Smooth muscle cell (in vitro differentiated cells): ENCODE measurements around the gene CWC27. TPM values are rescaled to one million over a fixed set of nuclear protein-coding genes. Genes with fewer than 3 reads are reported as not detected.

Source experiments
- DNase-seq: peaks from one replicate; lab custom pipeline; 2025; ENCODE audit not compliant: unreplicated experiment; lab: John Stamatoyannopoulos, UW
- H2AFZ ChIP-seq: fragments of 200-600 bp; sonication (generic); 2 replicates; pipeline ENCODE4 v1.6.0; 2016; ENCODE audit warnings: antibody characterized with exemption, low read depth, mild to moderate bottlenecking
- H3F3A ChIP-seq: fragments of 200-600 bp; sonication (generic); 2 replicates; pipeline ENCODE4 v1.6.0; 2017; ENCODE audit warnings: antibody characterized with exemption, low read depth
- H3K27ac ChIP-seq: fragments of 200-600 bp; sonication (generic); 2 replicates; pipeline ENCODE4 v1.5.1; 2016; ENCODE audit warnings: low read depth, mild to moderate bottlenecking
- H3K27me3 ChIP-seq: fragments of 200-600 bp; sonication (generic); 2 replicates; pipeline ENCODE4 v1.6.1; 2016; ENCODE audit warnings: low read depth, mild to moderate bottlenecking
- H3K36me3 ChIP-seq: fragments of 200-600 bp; sonication (generic); 2 replicates; pipeline ENCODE4 v1.5.1; 2016; ENCODE audit warnings: low read depth
- H3K4me1 ChIP-seq: fragments of 200-600 bp; sonication (generic); 2 replicates; pipeline ENCODE4 v1.5.1; 2016; ENCODE audit warnings: low read depth
- H3K4me2 ChIP-seq: fragments of 200-600 bp; sonication (generic); 2 replicates; pipeline ENCODE4 v1.6.0; 2016; ENCODE audit warnings: mild to moderate bottlenecking
- H3K4me3 ChIP-seq: fragments of 200-600 bp; sonication (generic); 2 replicates; pipeline ENCODE4 v1.5.1; 2016; ENCODE audit warnings: mild to moderate bottlenecking
- H3K79me2 ChIP-seq: fragments of 200-600 bp; sonication (generic); 2 replicates; pipeline ENCODE4 v1.6.0; 2016; ENCODE audit warnings: low read depth, mild to moderate bottlenecking
- H3K9ac ChIP-seq: fragments of 200-600 bp; sonication (generic); 2 replicates; pipeline ENCODE4 v1.6.0; 2016; ENCODE audit warnings: low read depth
- H3K9me3 ChIP-seq: fragments of 200-600 bp; sonication (generic); replicated peaks from 2 replicates; pipeline ENCODE4 v1.5.1; 2016; ENCODE audit warnings: low read depth
- H4K20me1 ChIP-seq: fragments of 200-600 bp; sonication (generic); 2 replicates; pipeline ENCODE4 v1.6.0; 2016; ENCODE audit warnings: low read depth
- CTCF ChIP-seq: fragments of 200-600 bp; sonication (generic); IDR thresholded peaks from 2 replicates; pipeline ENCODE4 v1.5.1; 2017; ENCODE audit warnings: borderline replicate concordance, mild to moderate bottlenecking, antibody characterized with exemption; ENCODE audit not compliant: insufficient read depth, poor library complexity, severe bottlenecking
- WGBS: methylation state at CpG from one replicate; pipeline ENCODE4 v1.1.7; 2016; ENCODE audit warnings: low lambda C conversion rate; 5-methylcytosine and 5-hydroxymethylcytosine counted together
- polyA plus RNA-seq: library from polyadenylated mRNA; unstranded; fragments of >200 nt; fragmentation: Nextera tagmentation; extraction: Ambion mirVana; gene quantifications from 2 replicates; pipeline ENCODE4 v1.2.1, GENCODE V29; 2016
- total RNA-seq: library from RNA; depleted of rRNA; stranded (reverse); fragments of >200 nt; gene quantifications from 2 replicates; pipeline ENCODE4 v1.2.3, GENCODE V29; 2014

The CWC27 gene
- total and polyA plus RNA-seq, 2 experiments from 2014 or later = 34.6 to 40.8 TPM

GRCh38 chr5:64836190-64836755 lies 67.5 kb downstream of the CWC27 start:
- Histone ChIP-seq H3K9ac (no peak overlapping the region), H4K20me1 (no peaks in the 10 kb centered on the region), H3K4me1 (peaks cover 9% of the 10 kb centered on the region), H3F3A (no peaks in the 10 kb centered on the region), H3K79me2 (no peaks in the 10 kb centered on the region), H3K27ac (no peak overlapping the region), H3K27me3 (no peaks in the 10 kb centered on the region), H3K36me3 (no peaks in the 10 kb centered on the region), H3K4me3 (no peak overlapping the region), H2AFZ (no peak overlapping the region), H3K9me3 (no peaks in the 10 kb centered on the region), H3K4me2 (no peak overlapping the region)
- DNase-seq = no peak
- no peak for TF ChIP-seq CTCF

DNA sequence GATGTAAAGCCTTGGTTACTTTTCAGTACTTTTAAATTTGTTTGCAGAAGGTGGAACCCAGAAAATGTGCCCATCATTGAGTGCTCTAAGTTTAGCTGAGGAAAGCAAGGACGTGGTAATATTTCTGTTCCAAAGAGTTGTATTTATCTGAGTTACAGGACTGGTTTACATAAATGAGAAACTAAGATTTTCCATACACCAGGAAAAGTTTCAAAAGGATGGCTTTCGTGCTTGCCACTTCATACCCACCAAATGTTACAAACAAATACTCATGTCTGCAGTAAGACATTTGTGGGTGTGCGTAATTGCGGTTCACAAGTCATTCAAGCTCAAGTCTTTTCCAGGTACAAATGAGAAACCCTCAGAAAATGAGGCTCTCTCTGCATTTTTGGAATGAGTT lies 68.1 kb downstream of the CWC27 start:
- no peak for TF ChIP-seq CTCF
- H3F3A ChIP-seq = no peaks in the 10 kb centered on the region
- no peak overlapping the region for H3K4me2 ChIP-seq
- no peak overlapping the region for H3K9ac ChIP-seq
- no peak overlapping the region for H3K4me3 ChIP-seq
- H4K20me1 ChIP-seq = no peaks in the 10 kb centered on the region
- H3K9me3 ChIP-seq = no peaks in the 10 kb centered on the region
- H3K4me1 ChIP-seq = peaks cover 9% of the 10 kb centered on the region
- no peak for DNase-seq
- no peaks in the 10 kb centered on the region for H3K36me3 ChIP-seq
- H3K79me2 ChIP-seq = no peaks in the 10 kb centered on the region
- H2AFZ ChIP-seq = no peak overlapping the region
- WGBS = 69% methylated on average over 4 of the region's 4 CpGs
- no peaks in the 10 kb centered on the region for H3K27me3 ChIP-seq
- H3K27ac ChIP-seq = no peak overlapping the region

DNA sequence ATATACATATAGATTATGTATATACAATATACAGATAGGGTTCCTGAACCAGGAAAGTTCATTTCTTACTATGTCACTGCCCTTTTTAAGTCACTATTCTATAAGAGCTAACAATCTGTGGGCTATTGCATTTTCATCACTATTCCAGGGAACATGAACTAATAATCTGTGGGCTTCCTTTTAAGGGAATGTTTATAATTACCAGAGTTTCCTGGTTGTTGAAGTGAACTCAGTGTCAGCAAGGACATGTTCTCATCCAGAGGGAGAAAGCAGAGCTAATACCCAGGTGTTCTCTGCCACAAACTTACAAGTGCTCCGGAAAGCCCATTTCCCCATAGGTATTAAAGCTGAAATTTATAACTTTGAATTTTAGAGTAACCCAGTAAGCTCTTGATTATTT lies 69.6 kb downstream of the CWC27 start:
- no peak for TF ChIP-seq CTCF
- Histone ChIP-seq H4K20me1 (no peaks in the 10 kb centered on the region), H3K9ac (no peak overlapping the region), H3K4me3 (no peak overlapping the region), H3K4me1 (peaks cover 9% of the 10 kb centered on the region), H3K4me2 (no peak overlapping the region), H2AFZ (no peak overlapping the region), H3K9me3 (no peaks in the 10 kb centered on the region), H3K79me2 (no peaks in the 10 kb centered on the region), H3K27me3 (no peaks in the 10 kb centered on the region), H3K27ac (no peak overlapping the region), H3F3A (no peaks in the 10 kb centered on the region), H3K36me3 (no peaks in the 10 kb centered on the region)
- DNase-seq = no peak
- 97% methylated on average over 1 of the region's 1 CpG for WGBS

DNA sequence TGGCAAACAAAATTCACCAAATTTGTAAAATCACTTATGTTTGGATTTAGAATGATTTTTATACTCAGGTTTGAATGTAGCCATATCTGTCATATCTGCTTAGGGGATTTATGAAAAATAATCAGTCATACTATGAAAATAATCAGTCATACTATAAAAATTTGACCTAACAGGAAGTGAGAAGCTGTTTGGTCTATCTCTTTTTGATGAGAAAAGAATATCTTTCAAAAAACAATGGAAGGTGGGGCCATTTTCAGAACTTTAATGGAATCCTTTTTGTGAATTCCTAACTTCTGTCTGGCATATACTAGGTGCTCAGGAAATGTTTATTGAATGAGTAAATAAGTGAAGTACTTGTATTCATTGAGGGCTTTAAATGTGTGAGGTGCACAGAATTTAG lies 70.1 kb downstream of the CWC27 start:
- no peaks in the 10 kb centered on the region for H3F3A ChIP-seq
- no peaks in the 10 kb centered on the region for H3K36me3 ChIP-seq
- no peaks in the 10 kb centered on the region for H3K79me2 ChIP-seq
- no peak overlapping the region for H3K4me3 ChIP-seq
- no peaks in the 10 kb centered on the region for H3K27me3 ChIP-seq
- H3K4me2 ChIP-seq = no peak overlapping the region
- no peak for TF ChIP-seq CTCF
- DNase-seq = no peak
- no peak overlapping the region for H3K9ac ChIP-seq
- H3K9me3 ChIP-seq = no peaks in the 10 kb centered on the region
- peaks cover 9% of the 10 kb centered on the region for H3K4me1 ChIP-seq
- no peaks in the 10 kb centered on the region for H4K20me1 ChIP-seq
- H2AFZ ChIP-seq = no peak overlapping the region
- no peak overlapping the region for H3K27ac ChIP-seq
